Liver (tissue), 9 donors: ENCODE results near the gene NUP54. TPM values are rescaled to one million over a fixed set of nuclear protein-coding genes. Genes with fewer than 3 reads are reported as not detected.
A peak's percentile ranks its signal among the peaks of the same experiment; 100 is the strongest.

Experiments
- DNase-seq: peaks from one replicate; pipeline ENCODE4 v3.0.0-alpha.2; 2017; ENCODE audit warnings: low spot score
- H3K27ac ChIP-seq, 2 donors: one replicate each; pipeline ENCODE4 v1.7.0; 2013; ENCODE audit warnings: inconsistent platforms in 2 of 2, low read length in 2 of 2, control low read depth in 1 of 2, low read depth in 1 of 2, mild to moderate bottlenecking in 1 of 2
- H3K27me3 ChIP-seq, 4 donors: one replicate each; pipeline versions ENCODE4 v1.6.1 to v1.7.0; 2013; ENCODE audit warnings: low read length in 3 of 4, inconsistent platforms in 1 of 4, mild to moderate bottlenecking in 1 of 4, moderate library complexity in 1 of 4; ENCODE audit not compliant: control insufficient read depth in 4 of 4, insufficient read depth in 4 of 4
- H3K36me3 ChIP-seq, 4 donors: one replicate each; pipeline versions ENCODE4 v1.6.1 to v1.7.0; 2013; ENCODE audit warnings: low read length in 3 of 4, mild to moderate bottlenecking in 3 of 4, low read depth in 1 of 4, moderate library complexity in 1 of 4; ENCODE audit not compliant: control insufficient read depth in 4 of 4, insufficient read depth in 3 of 4
- H3K4me1 ChIP-seq, 4 donors: one replicate each; pipeline versions ENCODE4 v1.6.1 to v1.7.0; 2013; ENCODE audit warnings: low read length in 3 of 4, mild to moderate bottlenecking in 3 of 4, moderate library complexity in 1 of 4; ENCODE audit not compliant: control insufficient read depth in 4 of 4, insufficient read depth in 4 of 4
- H3K4me3 ChIP-seq, 3 donors: one replicate each; pipeline versions ENCODE4 v1.6.1 to v1.7.0; 2013; ENCODE audit warnings: low read length in 3 of 3, control low read depth in 1 of 3, low read depth in 1 of 3, mild to moderate bottlenecking in 1 of 3
- H3K9ac ChIP-seq, 2 donors: one replicate each; pipeline ENCODE4 v1.7.0; 2013; ENCODE audit warnings: low read length in 2 of 2, mild to moderate bottlenecking in 2 of 2, moderate library complexity in 2 of 2, control low read depth in 1 of 2, low read depth in 1 of 2
- H3K9me3 ChIP-seq, 4 donors: one replicate each; pipeline versions ENCODE4 v1.6.1 to v1.7.0; 2013; ENCODE audit warnings: low read length in 3 of 4; ENCODE audit not compliant: control insufficient read depth in 4 of 4
- FOXA1 ChIP-seq: IDR thresholded peaks from 2 replicates; pipeline ENCODE4 v1.6.1; 2016; ENCODE audit warnings: antibody characterized with exemption
- FOXA2 ChIP-seq: IDR thresholded peaks from 2 replicates; pipeline ENCODE4 v1.6.1; 2016; ENCODE audit warnings: antibody characterized with exemption
- GABPA ChIP-seq, 2 donors: IDR thresholded peaks in 1 of 2; conservative IDR thresholded peaks in 1 of 2; 2 replicates each; pipeline ENCODE4 v1.6.1; 2016; ENCODE audit warnings: antibody characterized with exemption in 2 of 2, mild to moderate bottlenecking in 1 of 2, moderate library complexity in 1 of 2
- HNF4A ChIP-seq, 2 donors: conservative IDR thresholded peaks; 2 replicates each; pipeline ENCODE4 v1.6.1; 2016; ENCODE audit warnings: antibody characterized with exemption in 2 of 2, mild to moderate bottlenecking in 2 of 2
- HNF4G ChIP-seq: IDR thresholded peaks from 2 replicates; pipeline ENCODE4 v1.6.1; 2016; ENCODE audit warnings: antibody characterized with exemption
- JUND ChIP-seq, 2 donors: IDR thresholded peaks; 2 replicates each; pipeline ENCODE4 v1.6.1; 2016; ENCODE audit warnings: antibody characterized with exemption in 2 of 2
- NR2F2 ChIP-seq: IDR thresholded peaks from 2 replicates; pipeline ENCODE4 v1.6.1; 2016; ENCODE audit warnings: antibody characterized with exemption
- RAD21 ChIP-seq, 2 donors: IDR thresholded peaks; 2 replicates each; pipeline ENCODE4 v1.6.1; 2016; ENCODE audit warnings: antibody characterized with exemption in 2 of 2, mild to moderate bottlenecking in 2 of 2
- RXRA ChIP-seq, 2 donors: IDR thresholded peaks; 2 replicates each; pipeline ENCODE4 v1.6.1; 2017 to 2018; ENCODE audit warnings: antibody characterized with exemption in 2 of 2, mild to moderate bottlenecking in 1 of 2
- SP1 ChIP-seq: IDR thresholded peaks from 2 replicates; pipeline ENCODE4 v1.6.1; 2018; ENCODE audit warnings: antibody characterized with exemption, mild to moderate bottlenecking
- TAF1 ChIP-seq: conservative IDR thresholded peaks from 2 replicates; pipeline ENCODE4 v1.6.1; 2016; ENCODE audit warnings: antibody characterized with exemption, mild to moderate bottlenecking
- YY1 ChIP-seq: IDR thresholded peaks from 2 replicates; pipeline ENCODE4 v1.6.1; 2016; ENCODE audit warnings: antibody characterized with exemption, mild to moderate bottlenecking
- WGBS: extraction: QIAGEN DNeasy Blood & Tissue Kit; methylation state at CpG from one replicate; pipeline ENCODE4 v1.1.7; 2013; 5-methylcytosine and 5-hydroxymethylcytosine counted together
- polyA plus RNA-seq, 2 donors: library from polyadenylated mRNA; stranded (reverse) in 1 of 2; unstranded in 1 of 2; fragments of 200-250 nt in 1 of 2; fragments of >200 nt in 1 of 2; fragmentation: Nextera tagmentation in 1 of 2; extraction: Ambion mirVana in 1 of 2; gene quantifications; one replicate each; pipeline versions ENCODE4 v1.2.1 to v1.2.3, GENCODE V29; 2013 to 2015
- total RNA-seq, 2 donors: library from RNA; depleted of rRNA; stranded (reverse); fragments of >200 nt; gene quantifications; one replicate each; pipeline ENCODE4 v1.2.3, GENCODE V29; 2014
- TF ChIP-seq, protein P1 (sequence below): IDR thresholded peaks from 2 replicates; pipeline ENCODE4 v1.6.1; 2016; ENCODE audit warnings: antibody characterized with exemption
- TF ChIP-seq, protein P2 (sequence below): IDR thresholded peaks from 2 replicates; pipeline ENCODE4 v1.6.1; 2016; ENCODE audit warnings: antibody characterized with exemption, mild to moderate bottlenecking
- TF ChIP-seq, protein P3 (sequence below): fragments of 150-350 bp; IDR thresholded peaks from 2 replicates; pipeline ENCODE4 v1.5.1; 2017; ENCODE audit warnings: improper control_type of control experiment, low read depth, low read length; ENCODE audit not compliant: missing input control
- donor health status: healthy.
- donor health status: healthy.
- donor health status: healthy.
- donor health status: healthy.
- donor health status: healthy.

NUP54 gene
- total and polyA plus RNA-seq, 4 donors = 8.3 to 29.3 (median 16.5) TPM

DNA sequence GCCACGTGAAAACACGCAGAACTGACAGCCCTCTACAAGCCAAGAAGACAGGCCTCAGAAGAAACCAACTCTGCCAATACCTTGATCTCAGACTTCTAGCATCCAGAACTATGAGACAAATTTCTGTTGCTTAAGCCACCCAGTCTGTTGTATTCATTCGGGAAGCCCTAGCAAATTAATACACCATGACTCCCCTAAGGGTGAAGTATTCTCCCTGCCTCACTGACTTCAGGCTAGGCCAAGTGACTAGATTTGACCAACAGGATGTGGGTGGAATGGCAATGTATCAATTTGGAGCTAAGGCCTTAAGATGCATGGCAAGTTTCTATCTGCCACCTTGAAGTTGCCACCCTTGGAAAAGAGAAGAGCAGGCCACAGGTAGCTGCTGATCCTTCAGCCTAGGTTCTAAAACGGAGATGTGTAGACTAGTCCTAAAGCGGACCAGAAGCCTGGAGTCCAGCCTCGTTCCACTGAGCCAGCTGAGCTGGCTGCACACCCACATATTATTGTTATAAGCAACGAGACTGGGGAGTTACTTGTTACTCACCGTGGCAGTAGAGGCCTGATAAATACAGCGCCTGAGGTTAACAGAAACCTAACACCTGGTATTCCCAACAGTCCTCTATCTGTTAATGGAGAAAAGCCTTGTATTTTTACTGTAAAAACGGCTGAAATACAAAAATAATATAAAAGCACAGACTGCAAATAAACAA is 49.0 kb upstream of the NUP54 start:
- DNase-seq = no peak
- WGBS = 75% methylated on average over 10 of the region's 10 CpGs
- Histone ChIP-seq H3K9ac (peak overlapping the region in 1 of 2 donors; percentile 72), H3K4me3 (no peak overlapping the region), H3K27me3 (no peaks in the 10 kb centered on the region), H3K36me3 (peaks cover 0 to under 1% (median 0%) of the 10 kb centered on the region in 4 donors), H3K27ac (peak overlapping the region; percentile 88), H3K4me1 (peaks cover 27 to 90% (median 71%) of the 10 kb centered on the region in 4 donors), H3K9me3 (no peaks in the 10 kb centered on the region)
- TF ChIP-seq, protein P1, sequence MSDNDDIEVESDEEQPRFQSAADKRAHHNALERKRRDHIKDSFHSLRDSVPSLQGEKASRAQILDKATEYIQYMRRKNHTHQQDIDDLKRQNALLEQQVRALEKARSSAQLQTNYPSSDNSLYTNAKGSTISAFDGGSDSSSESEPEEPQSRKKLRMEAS = no peak

DNA sequence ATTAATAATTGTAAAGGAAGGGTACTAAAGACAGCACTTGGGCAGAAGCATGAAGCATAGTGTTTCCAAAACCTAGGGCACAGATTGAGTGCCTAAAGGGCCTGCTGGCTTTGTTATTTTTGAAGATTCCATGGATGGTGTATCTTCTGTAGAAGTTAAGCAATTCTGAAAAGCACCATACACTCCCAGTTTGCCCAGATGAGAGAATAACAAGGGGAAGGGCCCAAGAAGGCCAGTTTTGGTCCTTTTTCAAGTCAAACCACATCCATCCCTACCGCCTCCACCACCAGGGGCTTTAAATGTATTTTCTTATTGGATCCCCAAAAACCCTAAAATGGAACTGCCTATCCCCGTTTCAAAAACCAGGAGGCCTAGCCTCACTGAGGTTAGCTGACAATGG is 48.2 kb upstream of the NUP54 start:
- TF ChIP-seq FOXA1 = no peak
- TF ChIP-seq HNF4A (conservative IDR thresholded peaks at IDR 0.05) = no peak
- TF ChIP-seq YY1 = no peak
- TF ChIP-seq, protein P1 = no peak
- TF ChIP-seq RAD21 (IDR thresholded peaks at IDR 0.05) = no peak
- no peak for TF ChIP-seq RXRA (IDR thresholded peaks at IDR 0.05)
- TF ChIP-seq, protein P2, sequence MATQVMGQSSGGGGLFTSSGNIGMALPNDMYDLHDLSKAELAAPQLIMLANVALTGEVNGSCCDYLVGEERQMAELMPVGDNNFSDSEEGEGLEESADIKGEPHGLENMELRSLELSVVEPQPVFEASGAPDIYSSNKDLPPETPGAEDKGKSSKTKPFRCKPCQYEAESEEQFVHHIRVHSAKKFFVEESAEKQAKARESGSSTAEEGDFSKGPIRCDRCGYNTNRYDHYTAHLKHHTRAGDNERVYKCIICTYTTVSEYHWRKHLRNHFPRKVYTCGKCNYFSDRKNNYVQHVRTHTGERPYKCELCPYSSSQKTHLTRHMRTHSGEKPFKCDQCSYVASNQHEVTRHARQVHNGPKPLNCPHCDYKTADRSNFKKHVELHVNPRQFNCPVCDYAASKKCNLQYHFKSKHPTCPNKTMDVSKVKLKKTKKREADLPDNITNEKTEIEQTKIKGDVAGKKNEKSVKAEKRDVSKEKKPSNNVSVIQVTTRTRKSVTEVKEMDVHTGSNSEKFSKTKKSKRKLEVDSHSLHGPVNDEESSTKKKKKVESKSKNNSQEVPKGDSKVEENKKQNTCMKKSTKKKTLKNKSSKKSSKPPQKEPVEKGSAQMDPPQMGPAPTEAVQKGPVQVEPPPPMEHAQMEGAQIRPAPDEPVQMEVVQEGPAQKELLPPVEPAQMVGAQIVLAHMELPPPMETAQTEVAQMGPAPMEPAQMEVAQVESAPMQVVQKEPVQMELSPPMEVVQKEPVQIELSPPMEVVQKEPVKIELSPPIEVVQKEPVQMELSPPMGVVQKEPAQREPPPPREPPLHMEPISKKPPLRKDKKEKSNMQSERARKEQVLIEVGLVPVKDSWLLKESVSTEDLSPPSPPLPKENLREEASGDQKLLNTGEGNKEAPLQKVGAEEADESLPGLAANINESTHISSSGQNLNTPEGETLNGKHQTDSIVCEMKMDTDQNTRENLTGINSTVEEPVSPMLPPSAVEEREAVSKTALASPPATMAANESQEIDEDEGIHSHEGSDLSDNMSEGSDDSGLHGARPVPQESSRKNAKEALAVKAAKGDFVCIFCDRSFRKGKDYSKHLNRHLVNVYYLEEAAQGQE = no peak
- TF ChIP-seq JUND (IDR thresholded peaks at IDR 0.05) = no peak
- TF ChIP-seq GABPA (IDR thresholded peaks at IDR 0.05 in 1 of 2, conservative IDR thresholded peaks at IDR 0.05 in 1 of 2) = no peak
- TF ChIP-seq NR2F2 = no peak
- TF ChIP-seq SP1 = no peak
- no peak for TF ChIP-seq FOXA2
- no peak for TF ChIP-seq TAF1

DNA sequence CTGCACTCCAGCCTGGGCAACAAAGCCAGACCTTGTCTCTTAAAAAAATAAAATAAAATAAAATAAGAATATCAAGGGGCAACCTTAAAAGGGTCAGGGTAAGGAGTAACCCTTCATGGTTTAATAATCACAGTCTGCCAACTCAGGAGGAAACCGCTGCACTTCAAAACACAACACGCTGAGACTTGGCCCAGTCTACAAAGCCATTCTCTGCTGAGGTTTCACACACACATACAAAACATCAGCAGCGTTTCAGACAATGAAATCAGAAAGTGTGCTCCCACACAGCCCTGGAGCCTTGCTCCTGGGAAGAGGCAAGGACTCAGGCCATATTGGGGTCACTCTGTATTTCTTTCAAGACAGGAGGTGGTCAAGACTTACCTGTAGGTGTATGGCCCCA is 47.1 kb upstream of the NUP54 start:
- Histone ChIP-seq H3K4me3 (peak overlapping the region in 1 of 3 donors; percentile 3), H3K4me1 (peaks cover 27 to 71% (median 57%) of the 10 kb centered on the region in 4 donors), H3K27ac (peak overlapping the region; percentile 52 to 88), H3K36me3 (peaks cover 0 to 7% (median 0%) of the 10 kb centered on the region in 4 donors), H3K9ac (peak overlapping the region in 1 of 2 donors; percentile 50), H3K27me3 (no peaks in the 10 kb centered on the region), H3K9me3 (no peaks in the 10 kb centered on the region)
- WGBS = 40% methylated on average over 3 of the region's 3 CpGs
- no peak for TF ChIP-seq HNF4G
- TF ChIP-seq, protein P1 = no peak
- TF ChIP-seq JUND (IDR thresholded peaks at IDR 0.05) = no peak
- TF ChIP-seq, protein P3, sequence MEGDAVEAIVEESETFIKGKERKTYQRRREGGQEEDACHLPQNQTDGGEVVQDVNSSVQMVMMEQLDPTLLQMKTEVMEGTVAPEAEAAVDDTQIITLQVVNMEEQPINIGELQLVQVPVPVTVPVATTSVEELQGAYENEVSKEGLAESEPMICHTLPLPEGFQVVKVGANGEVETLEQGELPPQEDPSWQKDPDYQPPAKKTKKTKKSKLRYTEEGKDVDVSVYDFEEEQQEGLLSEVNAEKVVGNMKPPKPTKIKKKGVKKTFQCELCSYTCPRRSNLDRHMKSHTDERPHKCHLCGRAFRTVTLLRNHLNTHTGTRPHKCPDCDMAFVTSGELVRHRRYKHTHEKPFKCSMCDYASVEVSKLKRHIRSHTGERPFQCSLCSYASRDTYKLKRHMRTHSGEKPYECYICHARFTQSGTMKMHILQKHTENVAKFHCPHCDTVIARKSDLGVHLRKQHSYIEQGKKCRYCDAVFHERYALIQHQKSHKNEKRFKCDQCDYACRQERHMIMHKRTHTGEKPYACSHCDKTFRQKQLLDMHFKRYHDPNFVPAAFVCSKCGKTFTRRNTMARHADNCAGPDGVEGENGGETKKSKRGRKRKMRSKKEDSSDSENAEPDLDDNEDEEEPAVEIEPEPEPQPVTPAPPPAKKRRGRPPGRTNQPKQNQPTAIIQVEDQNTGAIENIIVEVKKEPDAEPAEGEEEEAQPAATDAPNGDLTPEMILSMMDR = no peak
- TF ChIP-seq HNF4A (conservative IDR thresholded peaks at IDR 0.05) = no peak
- no peak for TF ChIP-seq SP1
- TF ChIP-seq FOXA1 = no peak
- no peak for TF ChIP-seq FOXA2
- no peak for TF ChIP-seq NR2F2
- no peak for TF ChIP-seq RXRA (IDR thresholded peaks at IDR 0.05)
- TF ChIP-seq YY1 = no peak
- TF ChIP-seq, protein P2 = no peak
- no peak for DNase-seq

More for the DNA sequence above, 48.2 kb upstream of the NUP54 start:
- Histone ChIP-seq H3K27ac (peak overlapping the region; percentile 88), H3K4me1 (peaks cover 27 to 82% (median 66%) of the 10 kb centered on the region in 4 donors), H3K4me3 (no peak overlapping the region), H3K36me3 (peaks cover 0 to 5% (median 0%) of the 10 kb centered on the region in 4 donors), H3K9me3 (no peaks in the 10 kb centered on the region), H3K27me3 (no peaks in the 10 kb centered on the region), H3K9ac (no peak overlapping the region)
- over 99% methylated on average over 2 of the region's 2 CpGs for WGBS
- DNase-seq = no peak
